ENCODE data around the gene CYP27B1. TPM values are rescaled to one million over a fixed set of nuclear protein-coding genes. Genes with fewer than 3 reads are reported as not detected.

CYP27B1 gene
- total RNA-seq, 1 experiment from 2014 or later, result 1.8 TPM

- Mint-ChIP-seq H3K27me3 (ENCODE audit: unreplicated experiment) (peaks cover 18% of the 10 kb centered on the region), H3K4me3 (ENCODE audit: low read depth, unreplicated experiment) (no peak overlapping the region), H3K9me3 (ENCODE audit: low read depth, unreplicated experiment) (no peaks in the 10 kb centered on the region), H3K27ac (ENCODE audit: unreplicated experiment) (no peak overlapping the region), H3K4me1 (ENCODE audit: low read depth, unreplicated experiment) (peaks cover 14% of the 10 kb centered on the region), H3K36me3 (ENCODE audit: insufficient read depth, unreplicated experiment) (peaks cover 57% of the 10 kb centered on the region)
- TF ChIP-seq CTCF (IDR thresholded peaks at IDR 0.05; ENCODE audit: unreplicated experiment), result peak; percentile 55
- intact Hi-C loops (cut with micrococcal nuclease; ENCODE audit: unreplicated experiment), result no loop called here
- peak; percentile 57 for DNase-seq
- CTCF ChIA-PET, result interaction anchor here (0.5 to 0.9 kb wide), 4 partner anchors 13 to 416 kb away, joined by 3 to 4 read pairs (median 3); partner anchors contain the start of genes EEF1AKMT3 and METTL1
- BruUV-seq (replicated peaks), result no TSS peak
Measured at GRCh38 chr12:57759360-57759980, 7.4 kb downstream of the CYP27B1 start.

GRCh38 chr12:57758552-57759359, 8.1 kb downstream of the CYP27B1 start:
- Mint-ChIP-seq H3K27me3 (ENCODE audit: unreplicated experiment) (peaks cover 11% of the 10 kb centered on the region), H3K36me3 (ENCODE audit: insufficient read depth, unreplicated experiment) (peaks cover 58% of the 10 kb centered on the region), H3K4me1 (ENCODE audit: low read depth, unreplicated experiment) (peaks cover 20% of the 10 kb centered on the region), H3K4me3 (ENCODE audit: low read depth, unreplicated experiment) (no peak overlapping the region), H3K27ac (ENCODE audit: unreplicated experiment) (no peak overlapping the region), H3K9me3 (ENCODE audit: low read depth, unreplicated experiment) (no peaks in the 10 kb centered on the region)
- intact Hi-C loops (cut with micrococcal nuclease; ENCODE audit: unreplicated experiment), result no loop called here
- BruUV-seq (replicated peaks), result no TSS peak
- DNase-seq, result no peak
- TF ChIP-seq CTCF (IDR thresholded peaks at IDR 0.05; ENCODE audit: unreplicated experiment), result no peak
- CTCF ChIA-PET, result interaction anchor here (0.8 to 0.9 kb wide), 2 partner anchors 33 to 138 kb away, joined by 3 to 4 read pairs; no protein-coding TSS in a partner anchor

- TF ChIP-seq CTCF (IDR thresholded peaks at IDR 0.05; ENCODE audit: unreplicated experiment), result no peak
- Mint-ChIP-seq H3K27ac (ENCODE audit: unreplicated experiment) (no peak overlapping the region), H3K9me3 (ENCODE audit: low read depth, unreplicated experiment) (no peaks in the 10 kb centered on the region), H3K36me3 (ENCODE audit: insufficient read depth, unreplicated experiment) (peaks cover 54% of the 10 kb centered on the region), H3K4me1 (ENCODE audit: low read depth, unreplicated experiment) (peaks cover 30% of the 10 kb centered on the region), H3K27me3 (ENCODE audit: unreplicated experiment) (peaks cover under 1% of the 10 kb centered on the region), H3K4me3 (ENCODE audit: low read depth, unreplicated experiment) (no peak overlapping the region)
- DNase-seq, result no peak
- intact Hi-C loops (cut with micrococcal nuclease; ENCODE audit: unreplicated experiment), result no loop called here
- no TSS peak for BruUV-seq (replicated peaks)
- CTCF ChIA-PET, result no interaction called here
Measured at GRCh38 chr12:57757771-57758170, 9.1 kb downstream of the CYP27B1 start.

GRCh38 chr12:57756406-57757341, 10.2 kb downstream of the CYP27B1 start:
- intact Hi-C loops (cut with micrococcal nuclease; ENCODE audit: unreplicated experiment), result no loop called here
- H3K27me3 Mint-ChIP-seq (ENCODE audit: unreplicated experiment), result no peaks in the 10 kb centered on the region
- peak; percentile 64 for TF ChIP-seq CTCF (IDR thresholded peaks at IDR 0.05; ENCODE audit: unreplicated experiment)
- H3K27ac Mint-ChIP-seq (ENCODE audit: unreplicated experiment), result peak overlapping the region; percentile 41
- H3K4me1 Mint-ChIP-seq (ENCODE audit: low read depth, unreplicated experiment), result peaks cover 39% of the 10 kb centered on the region
- peak; percentile 66 for DNase-seq
- CTCF ChIA-PET, result interaction anchor here (0.6 to 1.8 kb wide), 8 partner anchors 8 to 109 kb away, joined by 3 to 9 read pairs (median 4); partner anchors contain the start of genes CYP27B1, EEF1AKMT3, METTL1 and OS9
- BruUV-seq (replicated peaks), result no TSS peak
- H3K4me3 Mint-ChIP-seq (ENCODE audit: low read depth, unreplicated experiment), result peak overlapping the region; percentile 67
- no peaks in the 10 kb centered on the region for H3K9me3 Mint-ChIP-seq (ENCODE audit: low read depth, unreplicated experiment)
- peaks cover 58% of the 10 kb centered on the region for H3K36me3 Mint-ChIP-seq (ENCODE audit: insufficient read depth, unreplicated experiment)

Measured in Calu3 (cell line).